Stimulated activated CD8-positive, alpha-beta memory T cell treated with anti-CD3 and anti-CD28 coated beads, Interleukin-2, amount 100 ng/mL, for 48 hours (primary cell): ENCODE results near the gene AMDHD2.
A peak's percentile ranks its signal among the peaks of the same experiment; 100 is the strongest.
"Not testable (repeated sequence)": the region's sequence is repeated elsewhere in the genome, so short reads cannot be mapped to it uniquely, and the experiment has no call there.

Experiments used
- DNase-seq, 2 donors: peaks; one replicate each; pipeline ENCODE4 v3.0.0-alpha.2; 2020; ENCODE audit warnings: low read depth in 2 of 2

Gene AMDHD2

GRCh38 chr16:2532494-2533141, 12.4 kb downstream of the AMDHD2 start:
- DNase-seq, result peak; percentile 32 to 42

- not testable (repeated sequence) for DNase-seq
These were observed 13.1 kb downstream of the AMDHD2 start for GRCh38 chr16:2533142-2533755.

GRCh38 chr16:2533912-2534311, 13.7 kb downstream of the AMDHD2 start:
- DNase-seq, result no peak

- DNase-seq, result not testable (repeated sequence)
These were observed 14.2 kb downstream of the AMDHD2 start for GRCh38 chr16:2534335-2534734.

- no peak for DNase-seq
These were observed 15.4 kb downstream of the AMDHD2 start for GRCh38 chr16:2535625-2536013.

- DNase-seq, result peak; percentile 85 to 92
These were observed 17.5 kb downstream of the AMDHD2 start, which contains the start of gene PDPK1 for GRCh38 chr16:2537451-2538379. Gene PDPK1, plus strand, starts transcription at chr16:2538021. Its CDS starts 92 bp downstream, at chr16:2538113.

- DNase-seq, result not testable (repeated sequence)
These were observed 19.1 kb downstream of the AMDHD2 start for GRCh38 chr16:2539192-2539844.

- not testable (repeated sequence) for DNase-seq
These were observed 19.8 kb downstream of the AMDHD2 start for GRCh38 chr16:2539845-2540458.

GRCh38 chr16:2540912-2541311, 20.7 kb downstream of the AMDHD2 start:
- DNase-seq, result not testable (repeated sequence)

- DNase-seq, result not testable (repeated sequence)
These were observed 21.2 kb downstream of the AMDHD2 start for GRCh38 chr16:2541409-2541808.

GRCh38 chr16:2543771-2544170, 23.6 kb downstream of the AMDHD2 start:
- DNase-seq, result not testable (repeated sequence)

GRCh38 chr16:2550283-2550878, 30.2 kb downstream of the AMDHD2 start:
- DNase-seq, result not testable (repeated sequence)

- not testable (repeated sequence) for DNase-seq
These were observed 31.3 kb downstream of the AMDHD2 start for GRCh38 chr16:2551420-2551889.

GRCh38 chr16:2554709-2555425, 34.7 kb downstream of the AMDHD2 start:
- not testable (repeated sequence) for DNase-seq

GRCh38 chr16:2557150-2557549, 37.0 kb downstream of the AMDHD2 start:
- not testable (repeated sequence) for DNase-seq

- not testable (repeated sequence) for DNase-seq
These were observed 40.1 kb downstream of the AMDHD2 start for GRCh38 chr16:2560131-2560797.

- peak in 1 of 2 donors; percentile 65 for DNase-seq
These were observed 40.6 kb downstream of the AMDHD2 start for GRCh38 chr16:2560798-2561133.

GRCh38 chr16:2567506-2567905, 47.3 kb downstream of the AMDHD2 start:
- not testable (repeated sequence) for DNase-seq

GRCh38 chr16:2568573-2568972, 48.4 kb downstream of the AMDHD2 start:
- not testable (repeated sequence) for DNase-seq
